IgD-negative memory B cell (primary cell): Measurements from ENCODE around the gene COPS3. TPM values are rescaled to one million over a fixed set of nuclear protein-coding genes. Genes with fewer than 3 reads are reported as not detected.

Source experiments
- H3K27ac Mint-ChIP-seq, 3 donors: one replicate each; pipeline ENCODE4 v1.8.0; 2020 to 2022; ENCODE audit warnings: mild to moderate bottlenecking in 3 of 3, mixed read lengths in 3 of 3, moderate library complexity in 1 of 3
- H3K27me3 Mint-ChIP-seq: one replicate; pipeline ENCODE4 v1.8.0; 2021; ENCODE audit warnings: mixed read lengths
- H3K36me3 Mint-ChIP-seq: one replicate; pipeline ENCODE4 v1.8.0; 2020; ENCODE audit warnings: mild to moderate bottlenecking, mixed read lengths
- H3K4me1 Mint-ChIP-seq, 3 donors: one replicate each; pipeline ENCODE4 v1.8.0; 2020 to 2022; ENCODE audit warnings: mixed read lengths in 3 of 3, mild to moderate bottlenecking in 1 of 3
- H3K4me3 Mint-ChIP-seq, 4 donors: one replicate each; pipeline ENCODE4 v1.8.0; 2020 to 2022; ENCODE audit warnings: mild to moderate bottlenecking in 4 of 4, mixed read lengths in 4 of 4, moderate library complexity in 3 of 4
- H3K9me3 Mint-ChIP-seq, 3 donors: one replicate each; pipeline ENCODE4 v1.8.0; 2020 to 2021; ENCODE audit warnings: mixed read lengths in 3 of 3, mild to moderate bottlenecking in 1 of 3
- polyA plus RNA-seq: library from polyadenylated mRNA; unstranded; fragments of 300-500 nt; fragmentation: Illumina TruSeq; gene quantifications from one replicate; pipeline ENCODE4 v1.2.3, GENCODE V29; 2021

COPS3 gene
- polyA plus RNA-seq, 1 donor from 2014 or later = 87.0 TPM

DNA sequence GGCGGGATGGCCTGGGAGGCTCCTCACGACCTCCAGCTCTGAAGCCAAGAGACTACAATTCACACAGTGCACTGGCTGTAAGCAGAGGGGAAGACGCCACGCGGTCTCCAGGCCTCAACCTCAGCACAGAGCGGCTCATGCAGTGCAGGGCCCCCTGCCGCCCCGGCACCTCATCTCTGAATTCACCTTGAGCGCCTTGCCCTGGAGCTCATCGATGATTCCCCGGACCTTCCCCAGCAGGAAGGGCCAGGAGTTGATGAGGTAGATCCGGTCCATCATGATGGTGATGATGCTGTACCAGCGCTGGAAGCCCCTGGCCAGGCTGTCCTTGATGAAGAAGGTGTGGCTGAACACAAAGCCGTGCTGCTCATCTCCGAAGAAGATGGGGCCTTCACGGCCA, 57.3 kb downstream of the COPS3 start:
- H3K9me3 Mint-ChIP-seq = no peaks in the 10 kb centered on the region
- no peak overlapping the region for H3K27ac Mint-ChIP-seq
- peaks cover 8% of the 10 kb centered on the region for H3K36me3 Mint-ChIP-seq
- no peaks in the 10 kb centered on the region for H3K27me3 Mint-ChIP-seq
- H3K4me1 Mint-ChIP-seq = peaks cover 0 to 1% (median 0%) of the 10 kb centered on the region in 3 donors
- H3K4me3 Mint-ChIP-seq = no peak overlapping the region

GRCh38 chr17:17221329-17221728, 59.7 kb downstream of the COPS3 start:
- Mint-ChIP-seq H3K4me3 (no peak overlapping the region), H3K27ac (no peak overlapping the region), H3K9me3 (no peaks in the 10 kb centered on the region), H3K27me3 (no peaks in the 10 kb centered on the region), H3K4me1 (peaks cover 0 to 1% (median 0%) of the 10 kb centered on the region in 3 donors), H3K36me3 (peaks cover 8% of the 10 kb centered on the region)

DNA sequence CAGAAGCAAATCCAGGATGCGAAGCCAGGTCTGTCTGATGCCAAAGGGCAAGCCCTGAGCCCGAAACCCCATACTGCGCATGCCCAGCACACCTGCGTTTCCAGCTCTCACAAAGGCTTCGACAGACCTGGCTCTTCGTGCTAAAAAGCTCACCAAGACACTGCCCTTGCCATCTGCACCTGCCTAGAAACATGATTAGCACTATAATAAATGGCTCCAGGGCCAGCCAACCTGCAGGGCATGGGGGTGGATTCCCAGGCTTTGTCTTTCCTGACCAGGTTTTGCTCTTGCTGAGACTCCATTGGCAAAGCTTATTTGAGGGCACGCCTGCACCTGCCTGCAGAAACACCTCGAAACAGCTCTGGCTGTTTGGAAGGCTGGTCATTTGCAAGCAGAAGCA, 60.5 kb downstream of the COPS3 start:
- no peak overlapping the region for H3K27ac Mint-ChIP-seq

DNA sequence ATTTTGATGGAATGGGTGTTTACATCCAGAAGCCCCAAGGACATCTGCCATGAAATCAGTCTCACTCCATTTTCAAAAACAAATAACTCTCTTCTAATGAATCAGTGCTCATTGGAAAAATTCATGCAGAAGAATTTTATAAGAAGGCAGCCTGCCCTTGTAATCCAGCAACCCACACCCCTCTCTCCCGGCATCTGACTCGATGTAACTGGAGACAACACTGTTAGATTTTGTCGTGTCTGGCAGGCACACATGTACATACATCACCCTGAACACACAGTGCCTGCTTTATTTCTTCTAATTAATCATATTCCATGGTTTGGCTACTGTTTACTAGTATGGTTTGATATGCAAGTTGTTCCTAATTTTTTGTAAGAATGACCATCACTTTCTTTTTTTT, 63.1 kb downstream of the COPS3 start:
- H3K4me1 Mint-ChIP-seq = no peaks in the 10 kb centered on the region
- no peaks in the 10 kb centered on the region for H3K27me3 Mint-ChIP-seq
- no peak overlapping the region for H3K4me3 Mint-ChIP-seq
- H3K27ac Mint-ChIP-seq = peak overlapping the region in 1 of 3 donors; percentile 33
- H3K9me3 Mint-ChIP-seq = no peaks in the 10 kb centered on the region
- H3K36me3 Mint-ChIP-seq = peaks cover 5% of the 10 kb centered on the region

More for the DNA sequence above, 60.5 kb downstream of the COPS3 start:
- peaks cover 0 to 1% (median 0%) of the 10 kb centered on the region in 3 donors for H3K4me1 Mint-ChIP-seq
- no peak overlapping the region for H3K4me3 Mint-ChIP-seq
- H3K9me3 Mint-ChIP-seq = no peaks in the 10 kb centered on the region
- peaks cover 10% of the 10 kb centered on the region for H3K36me3 Mint-ChIP-seq
- no peaks in the 10 kb centered on the region for H3K27me3 Mint-ChIP-seq

DNA sequence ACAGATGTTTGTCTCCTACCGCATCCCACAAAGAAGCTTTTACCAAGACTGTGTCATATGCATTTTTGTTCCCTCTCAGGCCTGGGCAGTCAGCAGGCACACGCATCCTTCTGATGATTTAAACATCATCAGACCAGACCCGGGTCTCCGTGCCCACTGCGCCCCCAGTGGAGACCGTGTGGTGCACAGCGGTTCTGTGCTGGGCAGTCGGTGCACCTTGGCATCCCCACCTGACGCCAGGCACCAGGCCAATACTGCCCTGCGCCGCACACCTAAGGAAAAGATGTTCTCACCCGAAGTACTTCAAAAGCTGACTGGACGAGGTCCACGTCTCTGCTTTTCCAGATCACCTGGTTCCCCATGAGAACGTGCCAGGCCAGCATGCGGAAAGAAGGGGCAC, 64.3 kb downstream of the COPS3 start:
- Mint-ChIP-seq H3K27ac (no peak overlapping the region), H3K9me3 (no peaks in the 10 kb centered on the region), H3K36me3 (peaks cover 3% of the 10 kb centered on the region), H3K27me3 (no peaks in the 10 kb centered on the region), H3K4me3 (no peak overlapping the region), H3K4me1 (no peaks in the 10 kb centered on the region)

GRCh38 chr17:17216236-17216635, 64.8 kb downstream of the COPS3 start:
- no peaks in the 10 kb centered on the region for H3K9me3 Mint-ChIP-seq
- peaks cover 3% of the 10 kb centered on the region for H3K36me3 Mint-ChIP-seq
- H3K27ac Mint-ChIP-seq = peak overlapping the region in 1 of 3 donors; percentile 71
- H3K27me3 Mint-ChIP-seq = no peaks in the 10 kb centered on the region
- H3K4me3 Mint-ChIP-seq = no peak overlapping the region
- H3K4me1 Mint-ChIP-seq = no peaks in the 10 kb centered on the region

GRCh38 chr17:17215575-17215974, 65.5 kb downstream of the COPS3 start:
- H3K27ac Mint-ChIP-seq = peak overlapping the region in 1 of 3 donors; percentile 14
- peaks cover 3% of the 10 kb centered on the region for H3K36me3 Mint-ChIP-seq
- H3K27me3 Mint-ChIP-seq = no peaks in the 10 kb centered on the region
- no peaks in the 10 kb centered on the region for H3K9me3 Mint-ChIP-seq
- H3K4me3 Mint-ChIP-seq = no peak overlapping the region
- H3K4me1 Mint-ChIP-seq = no peaks in the 10 kb centered on the region

DNA sequence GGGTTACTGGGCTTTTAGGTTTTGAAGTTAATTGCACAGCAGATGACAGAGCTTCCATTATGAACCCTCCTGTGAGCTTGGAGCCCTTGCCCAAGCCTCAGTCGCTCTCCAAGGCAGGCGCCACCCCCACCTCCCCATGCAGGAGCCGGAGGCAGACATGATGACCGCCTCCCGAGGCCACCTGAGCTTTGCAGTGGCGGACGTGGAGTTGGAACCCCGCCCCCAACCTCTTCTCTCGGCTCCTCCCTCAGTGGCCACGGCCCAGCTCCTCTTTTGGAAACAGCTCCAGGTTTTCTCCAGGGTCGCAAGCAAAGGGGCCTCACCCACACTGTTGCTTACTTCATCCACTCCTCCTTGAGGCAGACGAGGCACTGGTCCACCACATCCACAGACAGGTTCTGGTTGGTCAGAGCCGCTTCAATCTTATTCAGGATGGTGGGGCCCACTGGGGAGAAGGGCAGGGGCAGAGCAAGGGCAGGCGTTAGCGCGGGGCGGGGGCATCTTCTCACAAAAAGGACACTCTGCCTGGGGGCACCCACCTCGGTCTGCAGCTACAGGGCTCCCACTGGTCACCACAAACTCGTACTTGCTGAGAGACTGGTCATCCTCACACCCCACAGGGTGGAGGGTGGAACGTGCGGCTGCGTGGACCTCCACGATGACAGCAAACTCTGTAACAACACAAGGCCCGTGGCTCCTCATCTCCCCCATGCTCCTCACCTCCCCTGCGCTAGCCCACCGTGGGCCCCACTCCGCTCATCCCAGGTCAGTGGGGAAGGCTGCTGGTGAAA, 66.2 kb downstream of the COPS3 start:
- Mint-ChIP-seq H3K4me1 (no peaks in the 10 kb centered on the region), H3K9me3 (no peaks in the 10 kb centered on the region), H3K27me3 (no peaks in the 10 kb centered on the region), H3K4me3 (no peak overlapping the region), H3K27ac (peak overlapping the region in 1 of 3 donors; percentile 14), H3K36me3 (peaks cover 3% of the 10 kb centered on the region)

- Mint-ChIP-seq H3K27ac (no peak overlapping the region), H3K9me3 (no peaks in the 10 kb centered on the region), H3K36me3 (peaks cover 3% of the 10 kb centered on the region), H3K4me1 (no peaks in the 10 kb centered on the region), H3K4me3 (no peak overlapping the region), H3K27me3 (no peaks in the 10 kb centered on the region)
These were observed 67.3 kb downstream of the COPS3 start for GRCh38 chr17:17213775-17214174.

- Mint-ChIP-seq H3K27ac (peak overlapping the region in 2 of 3 donors; percentile 53 to 97), H3K4me3 (peak overlapping the region in 2 of 4 donors; percentile 19 to 47)
These were observed 73.0 kb downstream of the COPS3 start for GRCh38 chr17:17207998-17208397.

DNA sequence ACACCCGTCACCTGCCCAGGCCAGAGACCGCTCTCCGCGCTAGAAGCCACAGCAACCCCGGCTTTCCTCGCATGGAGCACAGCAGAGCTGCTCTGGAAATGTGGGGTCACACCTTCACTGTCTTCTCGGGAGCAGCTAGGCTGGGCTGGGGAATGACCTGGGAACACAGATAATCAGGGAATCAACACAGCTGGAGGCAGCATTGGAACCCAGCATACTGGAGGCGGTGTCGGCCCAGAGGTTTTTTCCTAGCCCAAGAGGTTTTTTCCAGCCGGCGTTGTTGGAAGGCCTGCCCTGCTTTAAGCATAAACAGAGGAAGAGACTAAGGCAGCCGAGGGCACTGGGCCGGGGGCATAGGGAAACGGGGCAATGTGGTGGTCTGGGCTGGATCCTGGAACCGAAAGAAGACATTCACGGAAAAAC, 74.1 kb downstream of the COPS3 start:
- Mint-ChIP-seq H3K9me3 (no peaks in the 10 kb centered on the region), H3K4me1 (peaks cover 0 to 14% (median 14%) of the 10 kb centered on the region in 3 donors)

More at GRCh38 chr17:17207998-17208397, 73.0 kb downstream of the COPS3 start:
- Mint-ChIP-seq H3K27me3 (no peaks in the 10 kb centered on the region), H3K36me3 (no peaks in the 10 kb centered on the region), H3K4me1 (peaks cover 0 to 14% (median 14%) of the 10 kb centered on the region in 3 donors), H3K9me3 (no peaks in the 10 kb centered on the region)

GRCh38 chr17:17206124-17206912, 74.7 kb downstream of the COPS3 start, which contains the start of gene PLD6:
Gene PLD6 (minus strand): TSS chr17:17206333. CDS start chr17:17206286, 47 bp downstream.
- H3K4me1 Mint-ChIP-seq = peaks cover 0 to 14% (median 14%) of the 10 kb centered on the region in 3 donors
- H3K9me3 Mint-ChIP-seq = no peaks in the 10 kb centered on the region
- H3K27ac Mint-ChIP-seq = peak within 1 kb of the TSS; percentile 92 to 97 (median 93)
- no peaks in the 10 kb centered on the region for H3K27me3 Mint-ChIP-seq
- peak within 1 kb of the TSS; percentile 88 to 95 (median 94) for H3K4me3 Mint-ChIP-seq
- peaks cover 2% of the 10 kb centered on the region for H3K36me3 Mint-ChIP-seq

More for the DNA sequence above, 74.1 kb downstream of the COPS3 start:
- Mint-ChIP-seq H3K27ac (peak overlapping the region; percentile 67 to 97 (median 74)), H3K27me3 (no peaks in the 10 kb centered on the region), H3K36me3 (peaks cover 2% of the 10 kb centered on the region), H3K4me3 (peak overlapping the region in 3 of 4 donors; percentile 19 to 70 (median 63))

- Mint-ChIP-seq H3K36me3 (peaks cover 2% of the 10 kb centered on the region), H3K27me3 (no peaks in the 10 kb centered on the region), H3K27ac (peak overlapping the region; percentile 92 to 97 (median 93)), H3K9me3 (no peaks in the 10 kb centered on the region), H3K4me1 (peaks cover 0 to 14% (median 14%) of the 10 kb centered on the region in 3 donors), H3K4me3 (peak overlapping the region; percentile 88 to 95 (median 94))
These were observed 75.5 kb downstream of the COPS3 start for GRCh38 chr17:17205368-17206123.

- peaks cover 4% of the 10 kb centered on the region for H3K36me3 Mint-ChIP-seq
- no peaks in the 10 kb centered on the region for H3K9me3 Mint-ChIP-seq
- peak overlapping the region; percentile 92 to 97 (median 93) for H3K27ac Mint-ChIP-seq
- no peaks in the 10 kb centered on the region for H3K27me3 Mint-ChIP-seq
- peaks cover 0 to 15% (median 14%) of the 10 kb centered on the region in 3 donors for H3K4me1 Mint-ChIP-seq
- H3K4me3 Mint-ChIP-seq = peak overlapping the region; percentile 88 to 95 (median 94)
These were observed 76.3 kb downstream of the COPS3 start for GRCh38 chr17:17204635-17205231.
